ENCODE data around the gene PFN4. TPM values are rescaled to one million over a fixed set of nuclear protein-coding genes. Genes with fewer than 3 reads are reported as not detected.

Gene PFN4
- total RNA-seq (2021): 0.48 TPM in 1 of 3 replicates, not detected in the others
- Bru-seq, nascent RNA: percentile 45 among the genes with signal in this experiment
- long read RNA-seq, experiment 1: 0 reads
- long read RNA-seq, experiment 2: 0 reads
- long read RNA-seq, experiment 3: 0 reads

GRCh38 chr2:24123195-24123921 is at the start of gene PFN4, which contains the start of gene FAM228B:
TSS of gene PFN4 (minus strand) at chr2:24123334. CDS start at chr2:24122535, 799 bp downstream.
TSS of gene FAM228B (plus strand) at chr2:24123469. CDS start at chr2:24124362, 893 bp downstream.
- Mint-ChIP-seq H3K4me3 (peak within 1 kb of the TSS; percentile 78), H3K27me3 (ENCODE audit: low read depth) (peaks cover 29% of the 10 kb centered on the region)
- POLR2A ChIA-PET: interaction anchor here (0.5 to 2.4 kb wide), 5 partner anchors 9 to 47 kb away, joined by 3 to 13 read pairs (median 3); partner anchors contain the start of genes SF3B6 and TP53I3
- TF ChIP-seq ZNF281 (CRISPR knock-in tag; IDR thresholded peaks at IDR 0.05) (peak; percentile 72; the same call in 1 of the 2 replicates), USF1 (CRISPR knock-in tag; IDR thresholded peaks at IDR 0.05) (no peak), TEAD4 (CRISPR knock-in tag; IDR thresholded peaks at IDR 0.05) (no peak), E2F5 (CRISPR knock-in tag; IDR thresholded peaks at IDR 0.05) (peak; percentile 93), ARID4B (CRISPR knock-in tag; IDR thresholded peaks at IDR 0.05; ENCODE audit: borderline replicate concordance) (0 out of 2 replicates have a peak, but pooled peaks have one; percentile 41), ZNF263 (CRISPR knock-in tag; IDR thresholded peaks at IDR 0.05; ENCODE audit: low read depth) (peak; percentile 51; the same call in 1 of the 2 replicates), CBFB (CRISPR knock-in tag; IDR thresholded peaks at IDR 0.05; ENCODE audit: low read depth) (0 out of 2 replicates have a peak, but pooled peaks have one; percentile 8), CREM (CRISPR knock-in tag; IDR thresholded peaks at IDR 0.05) (0 out of 2 replicates have a peak, but pooled peaks have one; percentile 40), JAZF1 (CRISPR knock-in tag; IDR thresholded peaks at IDR 0.05) (no peak), ZNF317 (CRISPR knock-in tag; IDR thresholded peaks at IDR 0.05; ENCODE audit: borderline replicate concordance, low read depth) (peak; percentile 47; the same call in 1 of the 2 replicates), SP1 (CRISPR knock-in tag; conservative IDR thresholded peaks at IDR 0.05) (peak; percentile 65), MYBL2 (CRISPR knock-in tag; IDR thresholded peaks at IDR 0.05) (peak; percentile 76; the same call in 1 of the 2 replicates), NFE2L1 (CRISPR knock-in tag; IDR thresholded peaks at IDR 0.05) (0 out of 2 replicates have a peak, but pooled peaks have one; percentile 25), ATF1 (CRISPR knock-in tag; IDR thresholded peaks at IDR 0.05) (0 out of 2 replicates have a peak, but pooled peaks have one; percentile 11), NR1H2 (CRISPR knock-in tag; IDR thresholded peaks at IDR 0.05) (no peak), ESRRA (CRISPR knock-in tag; IDR thresholded peaks at IDR 0.05; ENCODE audit: borderline replicate concordance) (0 out of 2 replicates have a peak, but pooled peaks have one; percentile 31)
- TF ChIP-seq, protein P1, sequence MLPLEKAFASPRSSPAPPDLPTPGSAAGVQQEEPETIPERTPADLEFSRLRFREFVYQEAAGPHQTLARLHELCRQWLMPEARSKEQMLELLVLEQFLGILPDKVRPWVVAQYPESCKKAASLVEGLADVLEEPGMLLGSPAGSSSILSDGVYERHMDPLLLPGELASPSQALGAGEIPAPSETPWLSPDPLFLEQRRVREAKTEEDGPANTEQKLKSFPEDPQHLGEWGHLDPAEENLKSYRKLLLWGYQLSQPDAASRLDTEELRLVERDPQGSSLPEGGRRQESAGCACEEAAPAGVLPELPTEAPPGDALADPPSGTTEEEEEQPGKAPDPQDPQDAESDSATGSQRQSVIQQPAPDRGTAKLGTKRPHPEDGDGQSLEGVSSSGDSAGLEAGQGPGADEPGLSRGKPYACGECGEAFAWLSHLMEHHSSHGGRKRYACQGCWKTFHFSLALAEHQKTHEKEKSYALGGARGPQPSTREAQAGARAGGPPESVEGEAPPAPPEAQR (CRISPR knock-in tag; IDR thresholded peaks at IDR 0.05): no peak
- TF ChIP-seq, protein P2, sequence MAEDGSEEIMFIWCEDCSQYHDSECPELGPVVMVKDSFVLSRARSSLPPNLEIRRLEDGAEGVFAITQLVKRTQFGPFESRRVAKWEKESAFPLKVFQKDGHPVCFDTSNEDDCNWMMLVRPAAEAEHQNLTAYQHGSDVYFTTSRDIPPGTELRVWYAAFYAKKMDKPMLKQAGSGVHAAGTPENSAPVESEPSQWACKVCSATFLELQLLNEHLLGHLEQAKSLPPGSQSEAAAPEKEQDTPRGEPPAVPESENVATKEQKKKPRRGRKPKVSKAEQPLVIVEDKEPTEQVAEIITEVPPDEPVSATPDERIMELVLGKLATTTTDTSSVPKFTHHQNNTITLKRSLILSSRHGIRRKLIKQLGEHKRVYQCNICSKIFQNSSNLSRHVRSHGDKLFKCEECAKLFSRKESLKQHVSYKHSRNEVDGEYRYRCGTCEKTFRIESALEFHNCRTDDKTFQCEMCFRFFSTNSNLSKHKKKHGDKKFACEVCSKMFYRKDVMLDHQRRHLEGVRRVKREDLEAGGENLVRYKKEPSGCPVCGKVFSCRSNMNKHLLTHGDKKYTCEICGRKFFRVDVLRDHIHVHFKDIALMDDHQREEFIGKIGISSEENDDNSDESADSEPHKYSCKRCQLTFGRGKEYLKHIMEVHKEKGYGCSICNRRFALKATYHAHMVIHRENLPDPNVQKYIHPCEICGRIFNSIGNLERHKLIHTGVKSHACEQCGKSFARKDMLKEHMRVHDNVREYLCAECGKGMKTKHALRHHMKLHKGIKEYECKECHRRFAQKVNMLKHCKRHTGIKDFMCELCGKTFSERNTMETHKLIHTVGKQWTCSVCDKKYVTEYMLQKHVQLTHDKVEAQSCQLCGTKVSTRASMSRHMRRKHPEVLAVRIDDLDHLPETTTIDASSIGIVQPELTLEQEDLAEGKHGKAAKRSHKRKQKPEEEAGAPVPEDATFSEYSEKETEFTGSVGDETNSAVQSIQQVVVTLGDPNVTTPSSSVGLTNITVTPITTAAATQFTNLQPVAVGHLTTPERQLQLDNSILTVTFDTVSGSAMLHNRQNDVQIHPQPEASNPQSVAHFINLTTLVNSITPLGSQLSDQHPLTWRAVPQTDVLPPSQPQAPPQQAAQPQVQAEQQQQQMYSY (CRISPR knock-in tag; IDR thresholded peaks at IDR 0.05): 0 out of 2 replicates have a peak, but pooled peaks have one; percentile 13
- TF ChIP-seq, protein P3, sequence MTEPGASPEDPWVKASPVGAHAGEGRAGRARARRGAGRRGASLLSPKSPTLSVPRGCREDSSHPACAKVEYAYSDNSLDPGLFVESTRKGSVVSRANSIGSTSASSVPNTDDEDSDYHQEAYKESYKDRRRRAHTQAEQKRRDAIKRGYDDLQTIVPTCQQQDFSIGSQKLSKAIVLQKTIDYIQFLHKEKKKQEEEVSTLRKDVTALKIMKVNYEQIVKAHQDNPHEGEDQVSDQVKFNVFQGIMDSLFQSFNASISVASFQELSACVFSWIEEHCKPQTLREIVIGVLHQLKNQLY (CRISPR knock-in tag; IDR thresholded peaks at IDR 0.05): peak; percentile 76; the same call in 1 of the 2 replicates

More at GRCh38 chr2:24123195-24123921, at the start of gene PFN4, which contains the start of gene FAM228B:
- Mint-ChIP-seq H3K4me1 (peaks cover 24% of the 10 kb centered on the region), H3K9me3 (peaks cover 5% of the 10 kb centered on the region), H3K27ac (0 out of 2 replicates have a peak within 1 kb of the TSS, but pooled peaks have one; percentile 28), H3K36me3 (no peaks in the 10 kb centered on the region)
- DNase-seq (ENCODE audit: low spot score) (peak; percentile 73), ATAC-seq (peak; percentile 84)
- CTCF ChIA-PET: interaction anchor here (1.0 to 6.6 kb wide), 4 partner anchors 39 to 51 kb away, joined by 3 to 64 read pairs (median 4); partner anchors contain the start of genes SF3B6 and TP53I3
